ENCODE measurements around the gene ST3GAL3.

Gene ST3GAL3

GRCh38 chr1:43973981-43974442, 266.7 kb downstream of the ST3GAL3 start:
- peak; percentile 67 for DNase-seq

GRCh38 chr1:43974443-43975248, 267.3 kb downstream of the ST3GAL3 start, which contains the start of gene ATP6V0B:
Gene ATP6V0B (plus strand): TSS chr1:43974960. CDS start chr1:43975041, 81 bp downstream.
- DNase-seq, result peak; percentile 94

DNA sequence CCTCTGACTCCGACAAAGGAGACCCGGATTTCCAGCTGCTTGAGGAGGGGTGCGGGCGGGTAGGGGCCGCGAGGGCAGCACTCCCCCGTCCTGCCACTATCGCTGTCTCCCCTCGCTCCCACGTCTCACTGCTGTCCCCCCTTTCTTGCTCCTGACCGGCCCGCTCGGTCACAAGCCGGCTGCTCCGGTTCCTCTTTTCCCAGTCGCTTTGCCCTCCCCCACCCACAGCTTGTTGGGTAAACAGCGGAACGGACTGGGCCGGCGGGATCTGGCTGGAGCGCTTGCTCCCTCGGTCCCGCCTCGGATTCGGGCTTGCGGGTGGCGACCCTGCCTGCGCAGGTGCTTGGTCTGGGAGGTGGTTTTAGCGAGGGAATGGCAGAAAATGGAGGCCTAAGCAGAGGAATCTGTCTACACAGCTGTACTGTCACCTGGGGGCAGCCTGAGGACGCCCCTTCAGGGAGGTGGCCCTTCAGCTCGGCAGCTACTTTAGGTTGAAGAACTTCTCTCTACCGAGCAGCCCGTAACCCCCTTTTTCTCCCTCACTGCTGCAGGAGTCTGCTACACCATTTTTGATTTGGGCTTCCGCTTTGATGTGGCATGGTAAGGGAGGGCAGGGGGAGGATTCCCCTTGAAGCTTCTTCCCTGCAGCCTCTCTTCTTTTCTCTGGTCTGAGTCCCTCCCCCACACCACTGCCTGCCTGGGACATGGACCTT, 268.1 kb downstream of the ST3GAL3 start:
- DNase-seq, result peak; percentile 37

GRCh38 chr1:43976045-43976444, 268.7 kb downstream of the ST3GAL3 start:
- DNase-seq, result no peak

DNA sequence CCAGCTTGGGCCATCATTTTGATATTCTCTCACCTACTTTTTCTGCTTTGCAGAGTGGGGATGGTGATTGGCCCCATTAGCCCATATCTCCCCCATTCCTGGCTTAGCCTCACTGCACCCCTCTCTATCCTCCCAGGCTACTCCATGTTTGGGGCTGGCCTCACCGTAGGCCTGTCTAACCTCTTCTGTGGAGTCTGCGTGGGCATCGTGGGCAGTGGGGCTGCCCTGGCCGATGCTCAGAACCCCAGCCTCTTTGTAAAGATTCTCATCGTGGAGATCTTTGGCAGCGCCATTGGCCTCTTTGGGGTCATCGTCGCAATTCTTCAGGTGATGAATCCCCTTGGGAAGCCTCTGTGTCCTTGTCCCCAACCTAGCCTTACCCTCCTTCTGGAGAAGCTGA, 269.6 kb downstream of the ST3GAL3 start:
- no peak for DNase-seq

- no peak for DNase-seq
Observed at GRCh38 chr1:43977376-43978263, 270.3 kb downstream of the ST3GAL3 start.

- no peak for DNase-seq
Observed at GRCh38 chr1:43978264-43978550, 270.9 kb downstream of the ST3GAL3 start.

GRCh38 chr1:43978551-43979260, 271.4 kb downstream of the ST3GAL3 start, which contains the start of gene B4GALT2:
Gene B4GALT2 (plus strand): TSS chr1:43979210. CDS start chr1:43981161, 1,951 bp downstream.
- peak; percentile 51 for DNase-seq

DNA sequence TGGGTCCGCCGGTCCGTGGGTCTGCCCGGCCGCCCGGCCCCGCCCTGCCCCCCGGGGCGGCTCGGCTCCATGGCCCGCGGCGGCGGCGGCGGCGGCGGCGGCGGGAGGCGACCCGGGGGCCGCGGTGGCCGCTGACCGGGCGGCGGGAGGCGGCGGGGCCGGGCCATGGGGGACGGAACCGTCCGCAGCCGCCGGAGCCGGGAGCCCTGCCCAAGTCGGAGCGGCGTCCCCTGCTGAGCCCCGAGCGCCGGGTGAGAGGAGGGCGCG, 271.9 kb downstream of the ST3GAL3 start:
- DNase-seq, result no peak

DNA sequence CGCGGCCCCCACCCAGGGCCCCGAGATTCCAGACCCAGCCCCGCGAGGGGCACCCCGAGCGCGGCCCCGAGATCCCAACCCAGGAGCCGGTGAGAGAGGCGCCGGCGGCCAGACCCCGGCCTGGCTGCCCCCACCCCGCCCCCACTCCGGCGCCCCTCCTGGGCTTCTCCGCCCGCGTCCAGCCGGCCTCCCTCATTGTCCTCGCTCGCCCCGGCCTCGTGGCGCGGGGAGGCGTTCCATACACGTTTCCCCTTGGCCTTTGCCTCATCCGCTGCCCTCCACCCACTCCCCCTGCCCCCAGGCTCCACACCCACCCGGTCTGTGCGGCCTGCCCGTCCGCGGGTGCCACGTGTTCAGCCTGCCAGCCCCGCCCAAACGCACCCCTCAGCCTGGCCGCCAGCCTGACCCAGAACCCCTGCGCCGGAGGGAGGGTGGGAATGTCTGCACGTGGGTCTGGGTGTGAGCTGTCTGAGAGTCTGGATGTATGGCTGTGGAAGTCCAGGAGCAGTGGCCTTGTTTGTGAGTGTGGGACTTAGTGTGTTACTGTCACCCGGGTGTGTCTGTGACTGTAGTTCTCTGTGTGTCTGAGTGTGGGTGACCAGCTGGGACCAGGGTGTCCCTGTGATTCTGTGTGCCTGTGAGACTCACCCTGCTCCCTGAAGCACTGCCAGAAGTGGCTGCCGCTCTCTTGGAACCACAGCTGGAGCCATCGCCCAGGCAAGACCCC, 272.4 kb downstream of the ST3GAL3 start:
- peak; percentile 76 for DNase-seq

- DNase-seq, result no peak
Observed at GRCh38 chr1:43980255-43981134, 273.2 kb downstream of the ST3GAL3 start.
